Measurements from ENCODE around the gene CADM2.

- TF ChIP-seq CTCF (conservative IDR thresholded peaks at IDR 0.05) (no peak), ZFX (IDR thresholded peaks at IDR 0.05) (no peak)
These were observed 2.9 kb downstream of the CADM2 start for GRCh38 chr3:84961521-84962255.
